GM21529 (cell line): ENCODE results near the gene CYP2W1.
"Not testable (repeated sequence)": the region's sequence is repeated elsewhere in the genome, so short reads cannot be mapped to it uniquely, and the experiment has no call there.

Experiments used
- ATAC-seq: cut with Tn5 transposase; IDR thresholded peaks from one replicate; pipeline ENCODE4 v1.9.1; 2021; ENCODE audit not compliant: unreplicated experiment

CYP2W1 gene

GRCh38 chr7:949021-949934 lies 33.7 kb upstream of the CYP2W1 start:
- ATAC-seq: no peak

- no peak for ATAC-seq
Measured at GRCh38 chr7:951881-952547, 31.0 kb upstream of the CYP2W1 start.

GRCh38 chr7:952548-953441 lies 30.2 kb upstream of the CYP2W1 start:
- ATAC-seq: no peak

- peak; percentile 22 for ATAC-seq
Measured at GRCh38 chr7:953547-954327, 29.2 kb upstream of the CYP2W1 start.

- ATAC-seq: peak; percentile 59
Measured at GRCh38 chr7:954330-955238, 28.4 kb upstream of the CYP2W1 start, which contains the start of gene ADAP1. TSS of gene ADAP1 (minus strand) at chr7:954680. CDS start at chr7:954477, 203 bp downstream.

- no peak for ATAC-seq
Measured at GRCh38 chr7:956031-956430, 26.9 kb upstream of the CYP2W1 start.

GRCh38 chr7:957418-958220 lies 25.4 kb upstream of the CYP2W1 start:
- no peak for ATAC-seq

GRCh38 chr7:958221-959200 lies 24.5 kb upstream of the CYP2W1 start:
- no peak for ATAC-seq

- ATAC-seq: no peak
Measured at GRCh38 chr7:959271-959670, 23.7 kb upstream of the CYP2W1 start.

GRCh38 chr7:959740-960139 lies 23.2 kb upstream of the CYP2W1 start:
- not testable (repeated sequence) for ATAC-seq

- no peak for ATAC-seq
Measured at GRCh38 chr7:960269-960871, 22.6 kb upstream of the CYP2W1 start.

- ATAC-seq: not testable (repeated sequence)
Measured at GRCh38 chr7:960972-961371, 22.0 kb upstream of the CYP2W1 start.

GRCh38 chr7:961546-962400 lies 21.2 kb upstream of the CYP2W1 start:
- no peak for ATAC-seq

GRCh38 chr7:962401-963081 lies 20.4 kb upstream of the CYP2W1 start:
- ATAC-seq: no peak
